Brain microvascular endothelial cell (primary cell): ENCODE data around the gene MLH1.

ENCODE experiments used
- DNase-seq: peaks from one replicate; pipeline ENCODE4 v3.0.0-alpha.2; 2020
- H3K27ac ChIP-seq: fragments of 250-450 bp; sonication (Bioruptor Pico); 2 replicates; pipeline ENCODE4 v1.5.1; 2020; ENCODE audit warnings: mild to moderate bottlenecking, moderate library complexity
- H3K27me3 ChIP-seq: fragments of 250-450 bp; sonication (Bioruptor Pico); replicated peaks from 2 replicates; pipeline ENCODE4 v1.5.1; 2020; ENCODE audit warnings: mild to moderate bottlenecking
- H3K36me3 ChIP-seq: fragments of 250-450 bp; sonication (Bioruptor Pico); replicated peaks from 2 replicates; pipeline ENCODE4 v1.5.1; 2020; ENCODE audit warnings: mild to moderate bottlenecking
- H3K4me3 ChIP-seq: 2 replicates; pipeline ENCODE4 v1.5.1; 2011; ENCODE audit warnings: low read depth, mild to moderate bottlenecking, control low read depth, low read length, moderate library complexity
- in situ Hi-C: cut with HindIII; loops from 2 replicates; pipeline ENCODE4 v1.10.0; 2017; ENCODE audit warnings: low sequenced_read_pairs, low pct_ligation_motif_present
- TF ChIP-seq, protein P1 (sequence below): IDR thresholded peaks from 2 replicates; pipeline ENCODE4 v1.5.1; 2011; ENCODE audit warnings: low read depth, mild to moderate bottlenecking, moderate library complexity, low read length, control low read depth, inconsistent platforms; ENCODE audit errors: missing control alignments

The MLH1 gene

DNA sequence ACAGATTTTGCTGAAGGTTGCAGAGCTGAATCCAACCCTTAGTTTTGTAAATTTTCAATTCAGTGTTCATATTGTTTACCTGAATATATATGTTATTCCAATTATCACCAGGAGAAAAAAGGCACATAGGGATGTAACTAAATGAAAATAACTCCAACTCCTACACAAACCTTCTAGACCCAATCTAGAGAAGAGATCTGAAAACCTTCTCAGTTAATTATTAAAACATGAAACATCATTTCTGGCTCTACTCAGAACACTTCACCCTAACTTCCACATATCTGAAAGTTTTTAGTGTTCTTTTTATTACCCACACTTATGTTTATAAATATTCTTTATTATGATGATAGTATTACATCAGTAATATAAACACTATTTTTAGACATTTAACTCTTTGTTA lies 104.5 kb downstream of the MLH1 start:
- TF ChIP-seq, protein P1, sequence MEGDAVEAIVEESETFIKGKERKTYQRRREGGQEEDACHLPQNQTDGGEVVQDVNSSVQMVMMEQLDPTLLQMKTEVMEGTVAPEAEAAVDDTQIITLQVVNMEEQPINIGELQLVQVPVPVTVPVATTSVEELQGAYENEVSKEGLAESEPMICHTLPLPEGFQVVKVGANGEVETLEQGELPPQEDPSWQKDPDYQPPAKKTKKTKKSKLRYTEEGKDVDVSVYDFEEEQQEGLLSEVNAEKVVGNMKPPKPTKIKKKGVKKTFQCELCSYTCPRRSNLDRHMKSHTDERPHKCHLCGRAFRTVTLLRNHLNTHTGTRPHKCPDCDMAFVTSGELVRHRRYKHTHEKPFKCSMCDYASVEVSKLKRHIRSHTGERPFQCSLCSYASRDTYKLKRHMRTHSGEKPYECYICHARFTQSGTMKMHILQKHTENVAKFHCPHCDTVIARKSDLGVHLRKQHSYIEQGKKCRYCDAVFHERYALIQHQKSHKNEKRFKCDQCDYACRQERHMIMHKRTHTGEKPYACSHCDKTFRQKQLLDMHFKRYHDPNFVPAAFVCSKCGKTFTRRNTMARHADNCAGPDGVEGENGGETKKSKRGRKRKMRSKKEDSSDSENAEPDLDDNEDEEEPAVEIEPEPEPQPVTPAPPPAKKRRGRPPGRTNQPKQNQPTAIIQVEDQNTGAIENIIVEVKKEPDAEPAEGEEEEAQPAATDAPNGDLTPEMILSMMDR = no peak
- Histone ChIP-seq H3K36me3 (no peaks in the 10 kb centered on the region), H3K4me3 (no peak overlapping the region), H3K27ac (peak overlapping the region; percentile 67), H3K27me3 (no peaks in the 10 kb centered on the region)
- in situ Hi-C loops = no loop called here
- DNase-seq = no peak

DNA sequence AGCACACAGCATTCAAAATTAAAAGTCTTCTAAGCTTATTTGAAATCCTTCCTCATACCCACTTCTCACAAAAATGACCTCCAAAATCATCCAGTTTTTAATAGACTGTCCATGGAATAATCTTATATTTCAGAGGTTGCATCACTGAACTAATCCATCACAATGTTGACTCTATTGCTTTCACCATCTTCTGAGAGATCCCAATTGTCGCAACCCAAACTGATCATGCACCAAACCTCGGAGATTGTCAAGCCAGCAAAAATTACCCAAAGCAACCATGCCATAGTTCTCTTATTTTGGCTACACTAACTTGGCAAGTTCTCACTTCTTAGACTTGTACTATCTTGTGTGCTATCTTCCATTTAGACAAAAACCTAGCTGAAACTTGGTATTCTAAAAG lies 105.6 kb downstream of the MLH1 start:
- DNase-seq = no peak
- TF ChIP-seq, protein P1 = no peak
- in situ Hi-C loops = no loop called here
- no peaks in the 10 kb centered on the region for H3K27me3 ChIP-seq
- H3K27ac ChIP-seq = no peak overlapping the region
- H3K36me3 ChIP-seq = no peaks in the 10 kb centered on the region
- H3K4me3 ChIP-seq = no peak overlapping the region

DNA sequence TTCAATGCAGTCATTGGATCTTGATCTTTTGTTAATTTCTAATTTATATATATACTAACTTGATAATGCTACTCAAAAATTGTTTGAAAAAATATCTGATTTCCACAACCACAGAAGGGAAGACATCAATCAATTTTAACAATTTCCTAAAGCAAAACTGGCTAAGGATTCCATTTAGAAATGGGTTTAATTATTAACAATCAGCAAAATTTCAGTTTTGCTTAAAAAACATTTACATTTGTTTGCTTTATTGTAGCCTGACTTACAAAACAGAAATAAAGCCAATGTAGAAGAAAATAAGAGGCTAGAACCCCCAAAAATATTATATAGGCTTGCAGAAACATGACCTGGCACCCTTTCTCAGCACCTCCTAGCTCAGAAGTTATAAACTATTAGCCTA lies 106.2 kb downstream of the MLH1 start:
- TF ChIP-seq, protein P1 = no peak
- no peaks in the 10 kb centered on the region for H3K36me3 ChIP-seq

DNA sequence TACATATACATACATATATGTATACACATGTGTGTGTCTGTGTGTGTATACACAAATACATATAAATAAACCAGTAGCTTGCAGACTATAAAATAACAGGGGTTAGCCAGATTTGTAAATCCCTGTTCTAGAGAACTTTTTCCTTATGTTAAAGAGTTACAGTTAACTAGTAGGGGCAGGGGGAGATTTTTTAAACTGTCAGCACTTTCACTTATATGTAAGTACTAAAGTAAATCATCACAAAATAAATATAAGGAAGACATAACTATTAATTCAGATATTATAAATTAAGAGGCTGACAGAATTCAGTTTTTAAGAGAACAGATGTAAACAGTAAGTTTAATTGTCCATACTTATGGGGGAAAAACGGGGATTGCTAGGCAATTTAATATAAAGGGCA lies 107.1 kb downstream of the MLH1 start:
- H3K27ac ChIP-seq = no peak overlapping the region
- DNase-seq = no peak
- TF ChIP-seq, protein P1 = no peak
- H3K27me3 ChIP-seq = no peaks in the 10 kb centered on the region
- in situ Hi-C loops = no loop called here
- H3K4me3 ChIP-seq = no peak overlapping the region
- no peaks in the 10 kb centered on the region for H3K36me3 ChIP-seq

More for the DNA sequence above, 106.2 kb downstream of the MLH1 start:
- H3K4me3 ChIP-seq = no peak overlapping the region
- DNase-seq = no peak
- H3K27me3 ChIP-seq = no peaks in the 10 kb centered on the region
- in situ Hi-C loops = no loop called here
- H3K27ac ChIP-seq = no peak overlapping the region
